Gastroesophageal sphincter (tissue), 4 donors: ENCODE results near the gene MTMR10. TPM values are rescaled to one million over a fixed set of nuclear protein-coding genes. Genes with fewer than 3 reads are reported as not detected.

ENCODE experiments used
- ATAC-seq: fragments of 150-250 bp; one replicate; pipeline ENCODE4 v1.9.1; 2016; ENCODE audit warnings: mild to moderate bottlenecking, moderate library complexity
- H3K27ac ChIP-seq, 4 donors: fragments of 200-600 bp; sonication (generic) in 3 of 4; 1 replicate in 3 of 4; 2 replicates in 1 of 4; pipeline ENCODE4 v1.5.1; 2016 to 2019
- H3K27me3 ChIP-seq: fragments of 200-600 bp; sonication (generic); one replicate; pipeline ENCODE4 v1.5.1; 2019
- H3K36me3 ChIP-seq, 2 donors: fragments of 200-600 bp; sonication (generic); one replicate each; pipeline ENCODE4 v1.5.1; 2019; ENCODE audit warnings: control low read depth in 1 of 2
- H3K4me1 ChIP-seq, 3 donors: fragments of 200-600 bp; sonication (generic); 1 replicate in 2 of 3; 2 replicates in 1 of 3; pipeline ENCODE4 v1.5.1; 2016 to 2019; ENCODE audit warnings: control low read depth in 2 of 3
- H3K4me3 ChIP-seq, 2 donors: fragments of 200-600 bp; sonication (generic); one replicate each; pipeline ENCODE4 v1.5.1; 2019; ENCODE audit warnings: mild to moderate bottlenecking in 1 of 2, moderate library complexity in 1 of 2
- H3K9me3 ChIP-seq, 3 donors: fragments of 200-600 bp; sonication (generic); one replicate each; pipeline ENCODE4 v1.5.1; 2017 to 2019; ENCODE audit warnings: control low read depth in 2 of 3
- CTCF ChIP-seq, 4 experiments: fragments of 200-600 bp in 2 of 4; fragments of 450-650 bp in 2 of 4; sonication (generic) in 1 of 4; IDR thresholded peaks; one replicate each; pipeline ENCODE4 v1.5.1; 2017 to 2019; ENCODE audit warnings: antibody characterized with exemption in 4 of 4, mild to moderate bottlenecking in 2 of 4, moderate library complexity in 2 of 4
- EP300 ChIP-seq: sonication (generic); formaldehyde crosslinking; IDR thresholded peaks from one replicate; pipeline ENCODE4 v1.6.1; 2017; ENCODE audit warnings: antibody characterized with exemption, mild to moderate bottlenecking
- POLR2A ChIP-seq, 2 donors: fragments of 450-650 bp; IDR thresholded peaks; one replicate each; pipeline ENCODE4 v1.6.1; 2017; ENCODE audit warnings: antibody characterized with exemption in 2 of 2, mild to moderate bottlenecking in 2 of 2, moderate library complexity in 1 of 2
- POLR2AphosphoS5 ChIP-seq: sonication (generic); formaldehyde crosslinking; IDR thresholded peaks from one replicate; pipeline ENCODE4 v1.6.1; 2017; ENCODE audit warnings: antibody characterized with exemption
- WGBS, 2 donors: methylation state at CpG; one replicate each; pipeline ENCODE4 v1.1.5; 2018; ENCODE audit warnings: low coverage in 1 of 2; 5-methylcytosine and 5-hydroxymethylcytosine counted together
- total RNA-seq, 4 donors: library from RNA; depleted of rRNA; stranded (reverse); fragments of >200 nt; gene quantifications; one replicate each; pipeline ENCODE4 v1.1.0, GENCODE V29; 2016

The MTMR10 gene
- total RNA-seq, 4 donors from 2014 or later = 25.4 to 35.0 (median 32.4) TPM

DNA sequence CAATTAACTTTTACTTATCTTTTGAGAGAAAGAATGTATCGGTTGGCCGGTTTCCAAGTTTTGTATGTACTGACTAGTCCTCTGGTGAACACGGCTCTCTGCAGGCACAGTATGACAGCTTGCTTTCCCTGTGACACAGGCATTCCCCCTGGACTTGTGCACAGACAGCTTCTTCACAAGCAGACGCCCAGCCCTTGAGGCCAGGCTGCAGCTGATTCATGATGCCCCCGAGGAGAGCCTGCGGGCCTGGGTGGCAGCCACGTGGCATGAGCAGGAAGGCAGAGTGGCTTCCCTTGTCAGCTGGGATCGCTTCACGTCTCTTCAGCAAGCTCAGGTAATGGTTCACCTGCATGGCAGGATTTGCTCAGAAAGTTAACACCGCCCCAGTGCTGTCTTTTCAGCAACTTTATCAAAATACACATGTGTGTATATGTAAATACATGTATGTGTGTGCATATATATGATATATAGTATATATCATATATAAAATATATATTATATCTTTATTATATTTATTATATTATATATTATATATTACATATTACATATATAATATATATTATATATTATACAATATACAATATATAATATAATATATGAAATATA lies 62.3 kb downstream of the MTMR10 start:
- TF ChIP-seq POLR2AphosphoS5 (no peak), POLR2A (IDR thresholded peaks at IDR 0.05) (no peak), CTCF (IDR thresholded peaks at IDR 0.05) (no peak), EP300 (no peak)
- 62 to 70% methylated on average over 4 to 6 of the region's 10 CpGs for WGBS, 2 donors
- H3K4me1 ChIP-seq = no peaks in the 10 kb centered on the region
- no peaks in the 10 kb centered on the region for H3K9me3 ChIP-seq
- no peak for ATAC-seq
- no peak overlapping the region for H3K4me3 ChIP-seq
- H3K36me3 ChIP-seq = peaks cover 0 to 80% of the 10 kb centered on the region in 2 donors
- no peaks in the 10 kb centered on the region for H3K27me3 ChIP-seq
- H3K27ac ChIP-seq = no peak overlapping the region

- Histone ChIP-seq H3K4me3 (no peak overlapping the region), H3K9me3 (no peaks in the 10 kb centered on the region), H3K36me3 (peaks cover 0 to 83% of the 10 kb centered on the region in 2 donors), H3K27ac (no peak overlapping the region), H3K4me1 (no peaks in the 10 kb centered on the region), H3K27me3 (no peaks in the 10 kb centered on the region)
- 79 to 88% methylated on average over 1 to 5 of the region's 5 CpGs for WGBS, 2 donors
- no peak for ATAC-seq
- TF ChIP-seq EP300 = no peak
- no peak for TF ChIP-seq POLR2A (IDR thresholded peaks at IDR 0.05)
Measured at GRCh38 chr15:30928076-30928475, 63.4 kb downstream of the MTMR10 start.

- H3K9me3 ChIP-seq = no peaks in the 10 kb centered on the region
- no peaks in the 10 kb centered on the region for H3K27me3 ChIP-seq
- 74 to 80% methylated on average over 2 to 4 of the region's 7 CpGs for WGBS, 2 donors
- no peak overlapping the region for H3K4me3 ChIP-seq
- H3K27ac ChIP-seq = no peak overlapping the region
- no peaks in the 10 kb centered on the region for H3K4me1 ChIP-seq
- no peak for TF ChIP-seq CTCF (IDR thresholded peaks at IDR 0.05)
- no peak for TF ChIP-seq POLR2A (IDR thresholded peaks at IDR 0.05)
- no peak for TF ChIP-seq POLR2AphosphoS5
- no peak for TF ChIP-seq EP300
- no peak for ATAC-seq
- H3K36me3 ChIP-seq = peaks cover 0 to 91% of the 10 kb centered on the region in 2 donors
Measured at GRCh38 chr15:30927148-30927761, 64.2 kb downstream of the MTMR10 start.

DNA sequence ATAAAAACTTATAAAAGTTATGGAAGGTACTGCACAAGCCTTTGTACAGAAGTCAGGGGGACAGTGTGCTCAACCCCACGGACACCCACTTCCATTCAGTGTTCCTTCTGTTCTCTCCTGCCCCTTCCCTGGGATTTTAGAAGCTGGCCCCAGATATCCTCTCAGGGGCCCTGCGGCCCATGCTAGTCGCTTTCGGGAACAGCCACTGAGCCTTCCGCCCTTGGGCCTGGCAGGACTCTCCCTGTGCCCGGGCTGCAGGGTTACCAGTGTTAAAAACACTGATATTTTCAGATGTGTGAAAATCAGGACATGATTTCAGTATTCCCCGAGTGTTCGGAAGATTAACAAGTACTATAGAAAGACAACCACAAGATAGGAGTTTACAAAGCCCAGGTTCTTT lies 65.3 kb downstream of the MTMR10 start:
- H3K4me1 ChIP-seq = no peaks in the 10 kb centered on the region
- no peaks in the 10 kb centered on the region for H3K27me3 ChIP-seq
- TF ChIP-seq CTCF (IDR thresholded peaks at IDR 0.05) = no peak
- no peak for TF ChIP-seq POLR2A (IDR thresholded peaks at IDR 0.05)
- TF ChIP-seq POLR2AphosphoS5 = no peak
- no peak for TF ChIP-seq EP300
- no peak overlapping the region for H3K4me3 ChIP-seq
- 92 to 95% methylated on average over 5 of the region's 8 CpGs for WGBS, 2 donors
- H3K36me3 ChIP-seq = peaks cover 0 to 94% of the 10 kb centered on the region in 2 donors
- ATAC-seq = no peak
- no peak overlapping the region for H3K27ac ChIP-seq
- no peaks in the 10 kb centered on the region for H3K9me3 ChIP-seq

DNA sequence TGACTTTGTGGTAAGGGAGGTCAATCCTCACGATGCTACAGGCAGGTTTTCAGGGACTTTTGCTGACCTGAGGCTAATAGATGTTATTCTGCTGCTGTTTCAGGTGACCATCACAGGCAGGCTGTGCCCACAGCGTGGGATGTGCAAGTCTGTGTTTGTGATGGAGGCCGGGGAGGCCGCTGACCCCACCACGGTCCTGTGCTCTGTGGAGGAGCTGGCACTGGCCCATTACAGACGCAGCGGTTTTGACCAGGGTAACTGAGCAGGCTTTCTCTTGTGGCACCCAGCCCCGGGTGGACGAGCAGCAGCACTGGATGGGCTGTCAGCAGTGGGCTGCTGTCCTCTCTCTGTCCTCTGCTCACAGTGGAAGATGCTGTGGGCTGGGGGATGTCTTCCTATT lies 65.7 kb downstream of the MTMR10 start:
- TF ChIP-seq POLR2A (IDR thresholded peaks at IDR 0.05) = no peak
- TF ChIP-seq CTCF (IDR thresholded peaks at IDR 0.05) = no peak
- TF ChIP-seq POLR2AphosphoS5 = no peak
- no peak for TF ChIP-seq EP300
- Histone ChIP-seq H3K9me3 (no peaks in the 10 kb centered on the region), H3K36me3 (peaks cover 0 to 94% of the 10 kb centered on the region in 2 donors), H3K4me1 (no peaks in the 10 kb centered on the region), H3K27ac (no peak overlapping the region), H3K4me3 (no peak overlapping the region), H3K27me3 (no peaks in the 10 kb centered on the region)
- 73% methylated on average over 3 of the region's 9 CpGs; no CpG with 5 or more reads in 1 of the 2 donors for WGBS, 2 donors
- no peak for ATAC-seq
